Neural cell (in vitro differentiated cells): ENCODE data around the gene ITM2B. TPM values are rescaled to one million over a fixed set of nuclear protein-coding genes. Genes with fewer than 3 reads are reported as not detected.

Source experiments
- H2AFZ ChIP-seq: fragments of 200-600, 300-800 bp; sonication (generic), shearing (Covaris generic); 2 replicates; pipeline ENCODE4 v1.6.0; 2014; ENCODE audit warnings: low read depth, mild to moderate bottlenecking, antibody characterized with exemption, low read length, moderate library complexity
- H3F3A ChIP-seq: fragments of 200-600 bp; shearing (Covaris generic); 2 replicates; pipeline ENCODE4 v1.6.1; 2016; ENCODE audit warnings: mild to moderate bottlenecking, moderate library complexity, mixed read lengths, antibody characterized with exemption, low read length; ENCODE audit not compliant: insufficient read depth, poor library complexity, severe bottlenecking
- H3K27ac ChIP-seq: fragments of 200-600, 300-800 bp; sonication (generic), shearing (Covaris generic); 2 replicates; pipeline ENCODE4 v1.5.1; 2014; ENCODE audit warnings: mild to moderate bottlenecking, low read length, moderate library complexity
- H3K27me3 ChIP-seq: fragments of 300-800, 200-600 bp; sonication (generic), shearing (Covaris generic); 2 replicates; pipeline ENCODE4 v1.6.0; 2014; ENCODE audit warnings: mild to moderate bottlenecking, low read depth, low read length, moderate library complexity; ENCODE audit not compliant: insufficient read depth
- H3K36me3 ChIP-seq: fragments of 300-800, 200-600 bp; sonication (generic), shearing (Covaris generic); 2 replicates; pipeline ENCODE4 v1.5.1; 2014; ENCODE audit warnings: mild to moderate bottlenecking, antibody characterized with exemption, low read length, moderate library complexity; ENCODE audit not compliant: insufficient read depth
- H3K4me2 ChIP-seq: fragments of 300-800, 200-600 bp; sonication (generic), shearing (Covaris generic); 2 replicates; pipeline ENCODE4 v1.6.0; 2014; ENCODE audit warnings: mild to moderate bottlenecking, low read length
- H3K4me3 ChIP-seq: fragments of 300-800, 200-600 bp; sonication (generic), shearing (Covaris generic); 2 replicates; pipeline ENCODE4 v1.5.1; 2014; ENCODE audit warnings: mild to moderate bottlenecking, low read length, moderate library complexity
- H3K79me2 ChIP-seq: fragments of 200-600 bp; shearing (Covaris generic); replicated peaks from 2 replicates; pipeline ENCODE4 v1.6.0; 2014; ENCODE audit warnings: mild to moderate bottlenecking, low read length, moderate library complexity; ENCODE audit not compliant: insufficient read depth
- H3K9ac ChIP-seq: fragments of 300-800, 200-600 bp; sonication (generic), shearing (Covaris generic); 2 replicates; pipeline ENCODE4 v1.6.1; 2016; ENCODE audit warnings: mild to moderate bottlenecking, low read length, mixed read lengths
- H3K9me2 ChIP-seq: fragments of 200-600 bp; shearing (Covaris generic); 2 replicates; pipeline ENCODE4 v1.6.1; 2016; ENCODE audit warnings: mild to moderate bottlenecking, low read length, mixed read lengths; ENCODE audit not compliant: insufficient read depth
- H3K9me3 ChIP-seq: fragments of 200-600, 300-800 bp; sonication (generic), shearing (Covaris generic); 2 replicates; pipeline ENCODE4 v1.6.1; 2016; ENCODE audit warnings: mild to moderate bottlenecking, mixed run types, low read length, moderate library complexity, mixed read lengths
- H4K20me1 ChIP-seq: fragments of 200-600 bp; shearing (Covaris generic); 2 replicates; pipeline ENCODE4 v1.6.1; 2016; ENCODE audit warnings: mild to moderate bottlenecking, mixed run types; ENCODE audit not compliant: insufficient read depth
- EP300 ChIP-seq: fragments of 450-650 bp; conservative IDR thresholded peaks from 2 replicates; pipeline ENCODE4 v1.6.1; 2014; ENCODE audit warnings: antibody characterized with exemption, mild to moderate bottlenecking, moderate library complexity; ENCODE audit not compliant: poor library complexity, severe bottlenecking
- EZH2 ChIP-seq: fragments of 200-600, 300-800 bp; shearing (Covaris generic), sonication (generic); IDR thresholded peaks from 2 replicates; pipeline ENCODE4 v1.6.1; 2014; ENCODE audit warnings: antibody characterized with exemption, low read length, borderline replicate concordance, mild to moderate bottlenecking; ENCODE audit not compliant: insufficient read depth, poor library complexity, severe bottlenecking
- MXI1 ChIP-seq: fragments of 450-650 bp; conservative IDR thresholded peaks from 2 replicates; pipeline ENCODE4 v1.6.1; 2014; ENCODE audit warnings: antibody characterized with exemption, mild to moderate bottlenecking; ENCODE audit not compliant: poor library complexity, severe bottlenecking
- POLR2AphosphoS5 ChIP-seq: IDR thresholded peaks from 2 replicates; pipeline ENCODE4 v1.6.1; 2012
- RAD21 ChIP-seq: fragments of 450-650 bp; conservative IDR thresholded peaks from 2 replicates; pipeline ENCODE4 v1.6.1; 2014; ENCODE audit warnings: antibody characterized with exemption, mild to moderate bottlenecking, moderate library complexity
- SMC3 ChIP-seq: fragments of 450-650 bp; conservative IDR thresholded peaks from 2 replicates; pipeline ENCODE4 v1.6.1; 2014; ENCODE audit warnings: antibody characterized with exemption, mild to moderate bottlenecking, moderate library complexity; ENCODE audit not compliant: poor library complexity
- TAF1 ChIP-seq: IDR thresholded peaks from 2 replicates; pipeline ENCODE4 v1.6.1; 2012; ENCODE audit warnings: low read depth
- polyA plus RNA-seq: library from polyadenylated mRNA; depleted of rRNA; stranded (reverse); fragments of >200 nt; gene quantifications from 2 replicates; pipeline ENCODE4 v1.2.3, GENCODE V29; 2014
- TF ChIP-seq, protein P1 (sequence below): IDR thresholded peaks from 2 replicates; pipeline ENCODE4 v1.6.1; 2012; ENCODE audit warnings: borderline replicate concordance
- TF ChIP-seq, protein P2 (sequence below): fragments of 450-650 bp; IDR thresholded peaks from 2 replicates; pipeline ENCODE4 v1.5.1; 2014; ENCODE audit warnings: antibody characterized with exemption, mild to moderate bottlenecking, moderate library complexity; ENCODE audit not compliant: poor library complexity, severe bottlenecking

Gene ITM2B
- polyA plus RNA-seq, 1 donor from 2014 or later: 275 TPM

DNA sequence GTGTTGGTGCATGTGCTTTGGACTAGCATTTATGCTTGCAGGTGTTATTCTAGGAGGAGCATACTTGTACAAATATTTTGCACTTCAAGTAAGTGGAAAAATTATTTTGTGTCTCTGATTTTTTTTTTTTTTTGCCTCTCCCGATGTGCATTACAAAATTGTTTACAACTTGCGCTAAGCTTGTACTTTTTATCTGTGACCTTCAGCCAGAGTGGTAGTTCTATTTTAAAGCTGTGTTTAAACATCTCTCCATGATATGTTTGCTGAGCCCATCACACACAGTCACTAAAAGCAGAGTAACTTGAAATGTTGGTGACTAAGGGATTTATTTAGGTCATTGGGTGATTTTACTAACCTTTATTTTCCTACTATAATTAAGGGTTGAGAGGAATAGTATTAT, 20.8 kb downstream of the ITM2B start:
- H4K20me1 ChIP-seq: no peaks in the 10 kb centered on the region

DNA sequence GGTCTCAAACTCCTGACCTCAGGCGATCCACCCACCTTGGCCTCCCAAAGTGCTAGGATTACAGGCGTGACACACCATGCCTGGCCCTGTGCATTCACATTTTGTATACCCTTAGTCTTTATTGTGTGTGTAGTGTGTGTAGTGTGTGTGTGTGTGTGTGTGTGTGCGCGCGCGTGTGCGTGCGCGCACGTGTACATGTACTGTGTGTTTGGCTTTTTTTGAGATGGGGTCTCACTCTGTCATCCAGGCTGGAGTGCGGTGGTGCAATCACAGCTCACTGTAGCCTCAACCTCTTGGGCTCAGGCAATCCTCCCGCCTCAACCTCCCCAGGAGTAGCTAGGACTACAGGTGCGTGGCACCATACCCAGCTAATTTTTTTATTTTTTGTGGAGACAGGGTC, 22.1 kb downstream of the ITM2B start:
- Histone ChIP-seq H3K4me2 (no peak overlapping the region), H3K79me2 (peaks cover 6% of the 10 kb centered on the region), H3F3A (no peaks in the 10 kb centered on the region), H4K20me1 (no peaks in the 10 kb centered on the region), H2AFZ (no peak overlapping the region), H3K27me3 (no peaks in the 10 kb centered on the region), H3K4me3 (no peak overlapping the region), H3K9me3 (no peaks in the 10 kb centered on the region), H3K36me3 (no peaks in the 10 kb centered on the region), H3K9ac (no peak overlapping the region), H3K9me2 (no peaks in the 10 kb centered on the region), H3K27ac (no peak overlapping the region)
- TF ChIP-seq, protein P1, sequence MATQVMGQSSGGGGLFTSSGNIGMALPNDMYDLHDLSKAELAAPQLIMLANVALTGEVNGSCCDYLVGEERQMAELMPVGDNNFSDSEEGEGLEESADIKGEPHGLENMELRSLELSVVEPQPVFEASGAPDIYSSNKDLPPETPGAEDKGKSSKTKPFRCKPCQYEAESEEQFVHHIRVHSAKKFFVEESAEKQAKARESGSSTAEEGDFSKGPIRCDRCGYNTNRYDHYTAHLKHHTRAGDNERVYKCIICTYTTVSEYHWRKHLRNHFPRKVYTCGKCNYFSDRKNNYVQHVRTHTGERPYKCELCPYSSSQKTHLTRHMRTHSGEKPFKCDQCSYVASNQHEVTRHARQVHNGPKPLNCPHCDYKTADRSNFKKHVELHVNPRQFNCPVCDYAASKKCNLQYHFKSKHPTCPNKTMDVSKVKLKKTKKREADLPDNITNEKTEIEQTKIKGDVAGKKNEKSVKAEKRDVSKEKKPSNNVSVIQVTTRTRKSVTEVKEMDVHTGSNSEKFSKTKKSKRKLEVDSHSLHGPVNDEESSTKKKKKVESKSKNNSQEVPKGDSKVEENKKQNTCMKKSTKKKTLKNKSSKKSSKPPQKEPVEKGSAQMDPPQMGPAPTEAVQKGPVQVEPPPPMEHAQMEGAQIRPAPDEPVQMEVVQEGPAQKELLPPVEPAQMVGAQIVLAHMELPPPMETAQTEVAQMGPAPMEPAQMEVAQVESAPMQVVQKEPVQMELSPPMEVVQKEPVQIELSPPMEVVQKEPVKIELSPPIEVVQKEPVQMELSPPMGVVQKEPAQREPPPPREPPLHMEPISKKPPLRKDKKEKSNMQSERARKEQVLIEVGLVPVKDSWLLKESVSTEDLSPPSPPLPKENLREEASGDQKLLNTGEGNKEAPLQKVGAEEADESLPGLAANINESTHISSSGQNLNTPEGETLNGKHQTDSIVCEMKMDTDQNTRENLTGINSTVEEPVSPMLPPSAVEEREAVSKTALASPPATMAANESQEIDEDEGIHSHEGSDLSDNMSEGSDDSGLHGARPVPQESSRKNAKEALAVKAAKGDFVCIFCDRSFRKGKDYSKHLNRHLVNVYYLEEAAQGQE: no peak
- TF ChIP-seq MXI1 (no peak), EZH2 (no peak), POLR2AphosphoS5 (no peak), RAD21 (no peak), SMC3 (no peak)
- TF ChIP-seq, protein P2, sequence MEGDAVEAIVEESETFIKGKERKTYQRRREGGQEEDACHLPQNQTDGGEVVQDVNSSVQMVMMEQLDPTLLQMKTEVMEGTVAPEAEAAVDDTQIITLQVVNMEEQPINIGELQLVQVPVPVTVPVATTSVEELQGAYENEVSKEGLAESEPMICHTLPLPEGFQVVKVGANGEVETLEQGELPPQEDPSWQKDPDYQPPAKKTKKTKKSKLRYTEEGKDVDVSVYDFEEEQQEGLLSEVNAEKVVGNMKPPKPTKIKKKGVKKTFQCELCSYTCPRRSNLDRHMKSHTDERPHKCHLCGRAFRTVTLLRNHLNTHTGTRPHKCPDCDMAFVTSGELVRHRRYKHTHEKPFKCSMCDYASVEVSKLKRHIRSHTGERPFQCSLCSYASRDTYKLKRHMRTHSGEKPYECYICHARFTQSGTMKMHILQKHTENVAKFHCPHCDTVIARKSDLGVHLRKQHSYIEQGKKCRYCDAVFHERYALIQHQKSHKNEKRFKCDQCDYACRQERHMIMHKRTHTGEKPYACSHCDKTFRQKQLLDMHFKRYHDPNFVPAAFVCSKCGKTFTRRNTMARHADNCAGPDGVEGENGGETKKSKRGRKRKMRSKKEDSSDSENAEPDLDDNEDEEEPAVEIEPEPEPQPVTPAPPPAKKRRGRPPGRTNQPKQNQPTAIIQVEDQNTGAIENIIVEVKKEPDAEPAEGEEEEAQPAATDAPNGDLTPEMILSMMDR: no peak

More for the DNA sequence above, 20.8 kb downstream of the ITM2B start:
- H3K9ac ChIP-seq: no peak overlapping the region
- no peak overlapping the region for H3K27ac ChIP-seq
- H3K9me2 ChIP-seq: no peaks in the 10 kb centered on the region
- no peaks in the 10 kb centered on the region for H3K27me3 ChIP-seq
- H2AFZ ChIP-seq: no peak overlapping the region
- H3K4me3 ChIP-seq: no peak overlapping the region
- H3K4me2 ChIP-seq: no peak overlapping the region
- no peaks in the 10 kb centered on the region for H3K9me3 ChIP-seq
- no peak for TF ChIP-seq EP300
- TF ChIP-seq POLR2AphosphoS5: no peak
- TF ChIP-seq EZH2: no peak
- TF ChIP-seq SMC3: no peak
- no peak for TF ChIP-seq RAD21
- no peak for TF ChIP-seq MXI1
- TF ChIP-seq, protein P2: no peak
- no peak for TF ChIP-seq TAF1
- peaks cover 12% of the 10 kb centered on the region for H3K79me2 ChIP-seq
- H3F3A ChIP-seq: no peaks in the 10 kb centered on the region
- no peaks in the 10 kb centered on the region for H3K36me3 ChIP-seq
